Activated T-helper 2 cell treated with anti-CD3 and anti-CD28 coated beads, Interferon-gamma antibody, Interleukin-2, Interleukin-4, amounts not matched to agents 10 μg/mL and 5 μg/mL and 100 μg/mL, durations not matched to agents 14 hours and 24 hours and 36 hours (primary cell): ENCODE data around the gene CBFA2T3. TPM values are rescaled to one million over a fixed set of nuclear protein-coding genes. Genes with fewer than 3 reads are reported as not detected.

ENCODE experiments used
- DNase-seq: peaks from one replicate; pipeline ENCODE4 v3.0.0; 2021; ENCODE audit warnings: low spot score
- H3K27ac Mint-ChIP-seq: one replicate; pipeline ENCODE4 v1.8.0; 2021; ENCODE audit warnings: mixed read lengths
- H3K27me3 Mint-ChIP-seq: one replicate; pipeline ENCODE4 v1.8.0; 2021; ENCODE audit warnings: low read depth, mixed read lengths
- H3K36me3 Mint-ChIP-seq: one replicate; pipeline ENCODE4 v1.8.0; 2021; ENCODE audit warnings: low read depth, mixed read lengths
- H3K4me1 Mint-ChIP-seq: one replicate; pipeline ENCODE4 v1.8.0; 2021; ENCODE audit warnings: low read depth, mixed read lengths
- H3K4me3 Mint-ChIP-seq: one replicate; pipeline ENCODE4 v1.8.0; 2021; ENCODE audit warnings: low read depth, mild to moderate bottlenecking, moderate library complexity, mixed read lengths
- H3K9me3 Mint-ChIP-seq: one replicate; pipeline ENCODE4 v1.8.0; 2021; ENCODE audit warnings: mixed read lengths
- intact Hi-C: fragments of 100-400 bp; cut with micrococcal nuclease; formaldehyde crosslinking; loops from one replicate; pipeline ENCODE4 v1.15.1; 2023
- total RNA-seq: library from RNA; stranded (reverse); gene quantifications from 2 replicates; pipeline ENCODE4 v1.2.3, GENCODE V29; 2022

The CBFA2T3 gene
- total RNA-seq, 1 donor from 2014 or later, result 0.30 TPM

- DNase-seq, result no peak
- H3K4me3 Mint-ChIP-seq, result no peak overlapping the region
- H3K9me3 Mint-ChIP-seq, result no peaks in the 10 kb centered on the region
- H3K36me3 Mint-ChIP-seq, result no peaks in the 10 kb centered on the region
- peaks cover 9% of the 10 kb centered on the region for H3K4me1 Mint-ChIP-seq
- no peak overlapping the region for H3K27ac Mint-ChIP-seq
- intact Hi-C loops, result no loop called here
- peaks cover 11% of the 10 kb centered on the region for H3K27me3 Mint-ChIP-seq
These were observed 23.9 kb downstream of the CBFA2T3 start for GRCh38 chr16:88953003-88953690.

- no peaks in the 10 kb centered on the region for H3K9me3 Mint-ChIP-seq
- intact Hi-C loops, result no loop called here
- no peaks in the 10 kb centered on the region for H3K4me1 Mint-ChIP-seq
- no peak for DNase-seq
- H3K36me3 Mint-ChIP-seq, result no peaks in the 10 kb centered on the region
- no peak overlapping the region for H3K4me3 Mint-ChIP-seq
- no peak overlapping the region for H3K27ac Mint-ChIP-seq
- H3K27me3 Mint-ChIP-seq, result peaks cover under 1% of the 10 kb centered on the region
These were observed 25.0 kb downstream of the CBFA2T3 start for GRCh38 chr16:88951989-88952388.

GRCh38 chr16:88951501-88951900 lies 25.5 kb downstream of the CBFA2T3 start:
- no peak for DNase-seq
- intact Hi-C loops, result no loop called here
- Mint-ChIP-seq H3K9me3 (no peaks in the 10 kb centered on the region), H3K4me1 (no peaks in the 10 kb centered on the region), H3K27ac (no peak overlapping the region), H3K4me3 (no peak overlapping the region), H3K36me3 (no peaks in the 10 kb centered on the region), H3K27me3 (no peaks in the 10 kb centered on the region)

GRCh38 chr16:88948781-88949490 lies 28.1 kb downstream of the CBFA2T3 start:
- peaks cover 8% of the 10 kb centered on the region for H3K27me3 Mint-ChIP-seq

GRCh38 chr16:88945473-88945872 lies 31.5 kb downstream of the CBFA2T3 start:
- H3K27ac Mint-ChIP-seq, result no peak overlapping the region
- intact Hi-C loops, result no loop called here

More at GRCh38 chr16:88948781-88949490, 28.1 kb downstream of the CBFA2T3 start:
- Mint-ChIP-seq H3K9me3 (no peaks in the 10 kb centered on the region), H3K27ac (no peak overlapping the region), H3K4me3 (no peak overlapping the region), H3K36me3 (no peaks in the 10 kb centered on the region), H3K4me1 (no peaks in the 10 kb centered on the region)
- DNase-seq, result no peak
- intact Hi-C loops, result no loop called here

GRCh38 chr16:88943741-88944140 lies 33.3 kb downstream of the CBFA2T3 start:
- H3K36me3 Mint-ChIP-seq, result no peaks in the 10 kb centered on the region
- no peaks in the 10 kb centered on the region for H3K9me3 Mint-ChIP-seq
- no peak for DNase-seq
- peaks cover 31% of the 10 kb centered on the region for H3K27me3 Mint-ChIP-seq
- H3K27ac Mint-ChIP-seq, result no peak overlapping the region
- no peak overlapping the region for H3K4me3 Mint-ChIP-seq
- H3K4me1 Mint-ChIP-seq, result no peaks in the 10 kb centered on the region
- intact Hi-C loops, result no loop called here

More at GRCh38 chr16:88945473-88945872, 31.5 kb downstream of the CBFA2T3 start:
- H3K4me3 Mint-ChIP-seq, result no peak overlapping the region
- no peaks in the 10 kb centered on the region for H3K9me3 Mint-ChIP-seq
- no peaks in the 10 kb centered on the region for H3K36me3 Mint-ChIP-seq
- DNase-seq, result no peak
- no peaks in the 10 kb centered on the region for H3K4me1 Mint-ChIP-seq
- peaks cover 23% of the 10 kb centered on the region for H3K27me3 Mint-ChIP-seq

GRCh38 chr16:88943131-88943664 lies 33.8 kb downstream of the CBFA2T3 start:
- H3K4me1 Mint-ChIP-seq, result no peaks in the 10 kb centered on the region
- DNase-seq, result no peak
- intact Hi-C loops, result no loop called here
- peaks cover 33% of the 10 kb centered on the region for H3K27me3 Mint-ChIP-seq
- H3K9me3 Mint-ChIP-seq, result no peaks in the 10 kb centered on the region
- no peak overlapping the region for H3K4me3 Mint-ChIP-seq
- no peak overlapping the region for H3K27ac Mint-ChIP-seq
- H3K36me3 Mint-ChIP-seq, result no peaks in the 10 kb centered on the region

GRCh38 chr16:88941913-88942909 lies 34.8 kb downstream of the CBFA2T3 start:
- Mint-ChIP-seq H3K27me3 (peaks cover 36% of the 10 kb centered on the region), H3K36me3 (no peaks in the 10 kb centered on the region), H3K4me1 (no peaks in the 10 kb centered on the region), H3K4me3 (no peak overlapping the region), H3K9me3 (no peaks in the 10 kb centered on the region), H3K27ac (no peak overlapping the region)
- intact Hi-C loops, result loop anchor here (1.0 kb wide), 2 partner anchors 225 to 274 kb away; no protein-coding TSS in a partner anchor
- DNase-seq, result peak; percentile 31

- Mint-ChIP-seq H3K36me3 (no peaks in the 10 kb centered on the region), H3K27ac (no peak overlapping the region), H3K9me3 (no peaks in the 10 kb centered on the region), H3K4me3 (no peak overlapping the region), H3K27me3 (peaks cover 43% of the 10 kb centered on the region), H3K4me1 (no peaks in the 10 kb centered on the region)
- DNase-seq, result no peak
- intact Hi-C loops, result no loop called here
These were observed 35.9 kb downstream of the CBFA2T3 start for GRCh38 chr16:88940862-88941817.

GRCh38 chr16:88939972-88940861 lies 36.8 kb downstream of the CBFA2T3 start:
- Mint-ChIP-seq H3K9me3 (no peaks in the 10 kb centered on the region), H3K4me1 (no peaks in the 10 kb centered on the region), H3K27ac (no peak overlapping the region), H3K4me3 (no peak overlapping the region), H3K27me3 (peaks cover 40% of the 10 kb centered on the region), H3K36me3 (no peaks in the 10 kb centered on the region)
- no peak for DNase-seq
- intact Hi-C loops, result no loop called here
